ENCODE data around the gene SMIM45.

SMIM45 gene

GRCh38 chr22:41917903-41918791, 33.8 kb upstream of the SMIM45 start (continued):
- TF ChIP-seq CTCF (conservative IDR thresholded peaks at IDR 0.05; ENCODE audit: low read depth, low read length) (no peak), POLR2A (IDR thresholded peaks at IDR 0.05; ENCODE audit: low read depth, low read length) (no peak)

All from IMR-90 (cell line).